Bronchial epithelial cell (primary cell): ENCODE results near the gene ARL6IP4. TPM values are rescaled to one million over a fixed set of nuclear protein-coding genes. Genes with fewer than 3 reads are reported as not detected.

Experiments used
- DNase-seq: peaks from one replicate; pipeline ENCODE4 v3.0.0-alpha.2; 2010; ENCODE audit warnings: low read depth
- FAIRE-seq: peaks from 2 replicates; lab custom pipeline; 2011; peaks lifted over from hg19 to GRCh38; lab: Jason Lieb, UNC
- H3K27me3 ChIP-seq: 2 replicates; pipeline ENCODE4 v1.5.1; 2011; ENCODE audit warnings: low read length; ENCODE audit not compliant: control insufficient read depth, insufficient read depth
- H3K36me3 ChIP-seq: 2 replicates; pipeline ENCODE4 v1.5.1; 2011; ENCODE audit warnings: low read length; ENCODE audit not compliant: control insufficient read depth, insufficient read depth
- H3K4me3 ChIP-seq: 2 replicates; pipeline ENCODE4 v1.5.1; 2011; ENCODE audit warnings: mild to moderate bottlenecking, low read depth, low read length, control low read depth
- total RNA-seq: library from RNA; depleted of rRNA; stranded (reverse); fragments of >200 nt; gene quantifications from 2 replicates; pipeline ENCODE4 v1.2.1, GENCODE V29; 2014
- TF ChIP-seq, protein P1 (sequence below): IDR thresholded peaks from 2 replicates; pipeline ENCODE4 v1.5.1; 2011; ENCODE audit warnings: mild to moderate bottlenecking, moderate library complexity, low read length, control low read depth, inconsistent platforms; ENCODE audit not compliant: insufficient read depth, severe bottlenecking

Gene ARL6IP4
- total RNA-seq, 1 donor from 2014 or later: 158 TPM

DNA sequence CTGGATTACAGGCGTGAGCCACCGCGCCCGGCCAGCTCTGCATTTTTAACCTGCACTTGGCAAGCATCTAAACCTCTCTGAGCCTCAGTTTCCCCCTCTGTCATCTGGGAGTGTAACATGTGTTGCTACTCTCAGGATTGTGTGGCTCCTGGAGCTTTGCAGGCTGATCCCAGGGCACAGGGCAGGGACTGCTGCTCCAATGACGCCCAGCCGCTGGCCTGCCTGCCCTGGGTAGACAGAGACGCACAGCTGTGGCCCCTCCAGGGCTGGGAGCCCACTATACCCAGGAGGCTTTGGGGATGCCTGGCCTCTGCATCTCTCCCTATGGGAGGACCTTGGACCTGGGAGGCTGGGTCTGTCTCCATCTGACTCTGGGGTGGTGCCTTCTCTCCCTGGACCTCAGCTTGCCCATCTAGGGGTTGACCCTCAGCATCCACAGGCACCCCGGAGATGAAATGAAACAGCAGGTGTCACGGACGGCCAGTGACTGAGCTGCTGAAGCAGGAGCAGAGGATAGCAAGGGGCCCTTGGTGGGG is 13.7 kb downstream of the ARL6IP4 start:
- Histone ChIP-seq H3K4me3 (no peak overlapping the region), H3K27me3 (no peaks in the 10 kb centered on the region), H3K36me3 (peaks cover 2% of the 10 kb centered on the region)
- DNase-seq (no peak), FAIRE-seq (no peak)
- TF ChIP-seq, protein P1, sequence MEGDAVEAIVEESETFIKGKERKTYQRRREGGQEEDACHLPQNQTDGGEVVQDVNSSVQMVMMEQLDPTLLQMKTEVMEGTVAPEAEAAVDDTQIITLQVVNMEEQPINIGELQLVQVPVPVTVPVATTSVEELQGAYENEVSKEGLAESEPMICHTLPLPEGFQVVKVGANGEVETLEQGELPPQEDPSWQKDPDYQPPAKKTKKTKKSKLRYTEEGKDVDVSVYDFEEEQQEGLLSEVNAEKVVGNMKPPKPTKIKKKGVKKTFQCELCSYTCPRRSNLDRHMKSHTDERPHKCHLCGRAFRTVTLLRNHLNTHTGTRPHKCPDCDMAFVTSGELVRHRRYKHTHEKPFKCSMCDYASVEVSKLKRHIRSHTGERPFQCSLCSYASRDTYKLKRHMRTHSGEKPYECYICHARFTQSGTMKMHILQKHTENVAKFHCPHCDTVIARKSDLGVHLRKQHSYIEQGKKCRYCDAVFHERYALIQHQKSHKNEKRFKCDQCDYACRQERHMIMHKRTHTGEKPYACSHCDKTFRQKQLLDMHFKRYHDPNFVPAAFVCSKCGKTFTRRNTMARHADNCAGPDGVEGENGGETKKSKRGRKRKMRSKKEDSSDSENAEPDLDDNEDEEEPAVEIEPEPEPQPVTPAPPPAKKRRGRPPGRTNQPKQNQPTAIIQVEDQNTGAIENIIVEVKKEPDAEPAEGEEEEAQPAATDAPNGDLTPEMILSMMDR: no peak

- FAIRE-seq: no peak
- Histone ChIP-seq H3K4me3 (no peak overlapping the region), H3K27me3 (no peaks in the 10 kb centered on the region), H3K36me3 (peaks cover 2% of the 10 kb centered on the region)
- TF ChIP-seq, protein P1: no peak
- no peak for DNase-seq
Observed at GRCh38 chr12:122994781-122995502, 14.5 kb downstream of the ARL6IP4 start.

DNA sequence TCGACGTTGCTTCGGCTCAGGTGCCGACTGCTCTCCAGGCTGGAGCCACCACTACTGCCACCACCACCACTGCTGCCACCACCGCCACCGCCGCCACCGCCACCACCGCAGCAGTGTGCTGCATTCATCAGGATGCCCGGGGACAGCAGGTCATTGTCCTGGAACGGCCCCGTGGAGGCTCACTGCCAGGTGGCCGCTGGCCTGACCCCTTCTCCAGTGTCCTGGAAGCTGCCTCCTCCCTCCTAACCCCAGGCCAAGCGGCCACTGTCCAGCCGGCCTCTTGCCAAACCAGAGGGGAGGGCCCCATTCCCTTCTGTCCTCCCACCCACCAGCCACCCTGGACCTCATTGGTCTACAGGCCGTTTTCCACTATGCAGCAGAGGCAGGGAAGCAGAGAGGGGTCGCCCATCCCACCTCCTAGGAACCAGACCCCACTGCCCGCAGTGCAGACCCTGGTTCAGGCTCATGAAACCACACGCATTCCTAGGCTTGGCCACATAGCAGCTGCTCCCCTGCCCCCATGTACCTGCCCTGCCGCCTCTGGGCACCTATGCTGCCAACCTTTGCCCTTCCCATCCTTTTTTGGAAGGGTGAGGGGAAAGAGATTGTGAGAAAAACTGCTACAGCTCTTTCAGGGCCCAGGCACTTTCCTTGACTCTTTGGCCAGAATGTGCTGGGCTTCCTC is 15.2 kb downstream of the ARL6IP4 start:
- DNase-seq (no peak), FAIRE-seq (no peak)
- Histone ChIP-seq H3K27me3 (no peaks in the 10 kb centered on the region), H3K36me3 (peaks cover 2% of the 10 kb centered on the region), H3K4me3 (no peak overlapping the region)
- TF ChIP-seq, protein P1: no peak

GRCh38 chr12:122996188-122996601 is 15.7 kb downstream of the ARL6IP4 start:
- H3K36me3 ChIP-seq: peaks cover 2% of the 10 kb centered on the region
- FAIRE-seq: no peak
- TF ChIP-seq, protein P1: no peak
- DNase-seq: no peak
- no peaks in the 10 kb centered on the region for H3K27me3 ChIP-seq
- no peak overlapping the region for H3K4me3 ChIP-seq

GRCh38 chr12:122996621-122997342 is 16.3 kb downstream of the ARL6IP4 start:
- FAIRE-seq (no peak), DNase-seq (no peak)
- TF ChIP-seq, protein P1: no peak
- Histone ChIP-seq H3K36me3 (peaks cover 2% of the 10 kb centered on the region), H3K4me3 (no peak overlapping the region), H3K27me3 (no peaks in the 10 kb centered on the region)
